MV-4-11 (cell line): ENCODE measurements around the gene DESI2.
"Not testable (repeated sequence)": the region's sequence is repeated elsewhere in the genome, so short reads cannot be mapped to it uniquely, and the experiment has no call there.

Experiments used
- DNase-seq: peaks from one replicate; lab custom pipeline; 2025; lab: John Stamatoyannopoulos, UW

The DESI2 gene

GRCh38 chr1:244705261-244706234 is 52.6 kb downstream of the DESI2 start:
- no peak for DNase-seq

GRCh38 chr1:244709076-244709475 is 56.1 kb downstream of the DESI2 start:
- no peak for DNase-seq

GRCh38 chr1:244709476-244710368 is 56.8 kb downstream of the DESI2 start:
- no peak for DNase-seq

GRCh38 chr1:244710474-244711062 is 57.6 kb downstream of the DESI2 start:
- no peak for DNase-seq

GRCh38 chr1:244712669-244713068 is 59.7 kb downstream of the DESI2 start:
- DNase-seq, result peak; percentile 29

GRCh38 chr1:244713332-244713731 is 60.4 kb downstream of the DESI2 start:
- DNase-seq, result peak; percentile 67

- peak; percentile 50 for DNase-seq
These were observed 75.0 kb downstream of the DESI2 start for GRCh38 chr1:244727871-244728474.

- DNase-seq, result peak; percentile 7
These were observed 77.4 kb downstream of the DESI2 start for GRCh38 chr1:244730153-244730933.

GRCh38 chr1:244730934-244731434 is 78.1 kb downstream of the DESI2 start:
- no peak for DNase-seq

- no peak for DNase-seq
These were observed 78.7 kb downstream of the DESI2 start for GRCh38 chr1:244731651-244732050.

- DNase-seq, result no peak
These were observed 80.0 kb downstream of the DESI2 start for GRCh38 chr1:244732851-244733450.

GRCh38 chr1:244735404-244735803 is 82.5 kb downstream of the DESI2 start:
- peak; percentile 40 for DNase-seq

- DNase-seq, result no peak
These were observed 83.1 kb downstream of the DESI2 start for GRCh38 chr1:244735876-244736561.

- DNase-seq, result not testable (repeated sequence)
These were observed 86.2 kb downstream of the DESI2 start for GRCh38 chr1:244739140-244739539.

- DNase-seq, result not testable (repeated sequence)
These were observed 87.2 kb downstream of the DESI2 start for GRCh38 chr1:244740027-244740617.

GRCh38 chr1:244741692-244742091 is 88.8 kb downstream of the DESI2 start:
- DNase-seq, result no peak

- DNase-seq, result no peak
These were observed 96.5 kb downstream of the DESI2 start for GRCh38 chr1:244749230-244750016.

- DNase-seq, result no peak
These were observed 98.5 kb downstream of the DESI2 start for GRCh38 chr1:244751271-244751895.
